ENCODE data around the gene PSMD8.

PSMD8 gene

GRCh38 chr19:38383184-38383583, 8.8 kb downstream of the PSMD8 start:
- no peak for DNase-seq (ENCODE audit: low read depth)
- no peak overlapping the region for H3K4me3 ChIP-seq (ENCODE audit: low read length)
- TF ChIP-seq CTCF (conservative IDR thresholded peaks at IDR 0.05; ENCODE audit: low read depth, low read length), result no peak

GRCh38 chr19:38383743-38384142, 9.4 kb downstream of the PSMD8 start:
- TF ChIP-seq CTCF (conservative IDR thresholded peaks at IDR 0.05; ENCODE audit: low read depth, low read length), result no peak
- H3K4me3 ChIP-seq (ENCODE audit: low read length), result no peak overlapping the region
- DNase-seq (ENCODE audit: low read depth), result no peak

DNA sequence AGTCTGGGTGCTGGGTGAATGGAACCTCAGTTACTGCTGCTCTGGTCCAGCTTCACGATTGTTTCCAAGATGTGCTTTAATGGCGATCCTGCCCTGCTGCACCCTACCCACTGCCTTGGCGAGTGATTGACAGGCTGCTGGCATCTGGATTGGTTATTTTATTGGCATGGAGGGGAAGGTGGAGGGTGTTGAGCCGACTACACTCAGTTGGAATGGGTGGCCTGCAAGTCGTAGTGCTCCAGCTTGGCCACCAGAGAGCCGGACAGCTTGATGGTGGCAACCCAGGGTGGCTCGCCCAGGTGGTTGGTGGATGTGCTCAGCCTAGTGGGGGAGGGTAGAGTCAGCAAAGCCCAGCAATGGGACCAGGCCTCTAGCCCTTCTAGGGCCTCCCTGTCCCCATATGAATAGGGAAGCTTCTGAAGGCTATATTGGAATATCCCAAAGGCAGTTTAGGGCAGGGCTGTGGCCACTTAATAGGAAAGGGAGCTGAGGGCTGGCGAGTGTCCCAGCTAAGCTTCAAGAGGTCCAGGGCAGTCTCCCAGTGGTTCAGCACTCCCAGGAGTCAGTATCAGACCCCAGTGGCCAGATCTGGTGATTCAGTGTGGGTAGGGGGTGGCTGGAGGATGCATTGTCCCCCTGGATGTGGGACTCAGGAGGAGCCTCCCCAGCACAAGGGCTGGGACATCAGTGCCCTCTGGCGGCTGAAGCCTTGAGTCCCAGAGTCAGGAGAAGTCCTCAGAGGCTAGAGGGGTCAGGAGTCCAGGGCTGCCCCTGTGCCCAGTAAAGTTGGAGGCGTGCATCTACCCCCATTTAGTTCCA, 10.0 kb downstream of the PSMD8 start:
- no peak for DNase-seq (ENCODE audit: low read depth)
- H3K4me3 ChIP-seq (ENCODE audit: low read length), result no peak overlapping the region
- peak; percentile 51 for TF ChIP-seq CTCF (conservative IDR thresholded peaks at IDR 0.05; ENCODE audit: low read depth, low read length)

DNA sequence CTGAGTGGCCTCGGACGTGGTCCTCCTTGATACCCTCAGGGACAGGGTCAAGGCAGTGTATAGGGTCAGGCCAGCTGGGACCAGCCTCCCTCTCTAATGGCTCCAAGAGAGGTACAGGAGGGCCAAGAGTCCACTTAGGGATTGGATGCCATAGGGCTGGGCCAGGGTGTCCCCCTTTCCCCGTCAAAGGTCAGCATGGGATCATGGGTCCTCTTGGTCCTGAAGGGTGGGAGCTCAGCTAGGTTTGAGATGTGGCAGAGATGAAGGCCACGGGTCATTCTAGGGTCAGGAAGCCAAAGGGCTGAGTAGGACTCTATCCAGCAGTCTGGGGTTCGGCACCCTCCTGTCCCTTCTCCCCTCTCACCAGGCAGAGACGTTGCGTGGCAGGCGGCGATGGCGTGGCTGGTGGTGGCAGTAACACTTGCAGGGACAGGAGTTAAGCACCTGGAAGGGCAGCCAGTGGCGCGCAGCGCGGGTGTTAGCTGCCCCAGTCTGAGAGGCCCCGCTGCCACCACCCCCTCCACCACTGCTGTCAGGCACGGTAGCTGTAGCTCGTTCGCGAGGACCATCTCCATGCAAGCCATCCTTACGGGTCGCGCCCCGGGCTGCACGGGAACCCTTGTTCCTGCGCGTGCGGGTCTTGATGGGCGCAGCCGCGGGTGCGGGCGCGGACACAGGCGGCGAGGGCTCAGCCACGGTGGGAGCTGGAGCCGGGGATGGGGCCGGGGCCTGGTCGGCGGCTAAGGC, 10.9 kb downstream of the PSMD8 start:
- no peak overlapping the region for H3K4me3 ChIP-seq (ENCODE audit: low read length)
- DNase-seq (ENCODE audit: low read depth), result no peak
- no peak for TF ChIP-seq CTCF (conservative IDR thresholded peaks at IDR 0.05; ENCODE audit: low read depth, low read length)

- no peak for TF ChIP-seq CTCF (conservative IDR thresholded peaks at IDR 0.05; ENCODE audit: low read depth, low read length)
- H3K4me3 ChIP-seq (ENCODE audit: low read length), result no peak overlapping the region
- no peak for DNase-seq (ENCODE audit: low read depth)
Measured at GRCh38 chr19:38385804-38386257, 11.5 kb downstream of the PSMD8 start.

GRCh38 chr19:38386300-38386970, 12.1 kb downstream of the PSMD8 start:
- no peak for DNase-seq (ENCODE audit: low read depth)
- TF ChIP-seq CTCF (conservative IDR thresholded peaks at IDR 0.05; ENCODE audit: low read depth, low read length), result no peak
- no peak overlapping the region for H3K4me3 ChIP-seq (ENCODE audit: low read length)

All from retinal pigment epithelial cell (primary cell).